ENCODE data around the gene IFRD1.

IFRD1 gene

DNA sequence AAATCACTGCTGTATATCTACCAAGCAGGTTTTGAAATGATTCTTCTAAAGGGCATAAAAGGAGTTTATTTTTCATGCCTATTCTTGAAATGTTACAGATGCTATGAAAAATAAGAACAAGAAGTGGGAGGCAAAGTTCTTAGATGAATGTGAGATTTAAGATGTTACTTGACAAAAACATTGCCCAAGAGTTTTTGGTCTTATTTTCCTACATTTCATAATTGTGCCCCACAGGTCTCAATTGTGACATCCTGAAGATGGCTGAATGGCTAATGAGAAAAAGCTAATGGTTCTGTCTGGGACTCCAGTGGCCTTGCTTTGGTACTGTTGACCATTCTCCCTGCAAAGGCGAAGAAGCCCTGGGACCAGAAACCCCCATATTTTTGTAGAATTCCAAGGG is 43.0 kb upstream of the IFRD1 start:
- H3K27ac ChIP-seq (ENCODE audit: extremely low read depth, low read depth, low read length), result no peak overlapping the region
- CTCF ChIA-PET, result interaction anchor here (1.8 kb wide), 1 partner anchor 11 kb away, joined by 5 read pairs; no protein-coding TSS in a partner anchor
- H3K4me1 ChIP-seq (ENCODE audit: control insufficient read depth, insufficient read depth, low read length), result no peaks in the 10 kb centered on the region
- TF ChIP-seq ZBTB20 (tag by site-specific recombination; IDR thresholded peaks at IDR 0.05) (no peak), ZFP37 (tag by site-specific recombination; IDR thresholded peaks at IDR 0.05) (no peak), ZNF112 (tag by site-specific recombination; IDR thresholded peaks at IDR 0.05) (no peak), ZNF571 (tag by site-specific recombination; IDR thresholded peaks at IDR 0.05) (no peak), ZNF391 (tag by site-specific recombination; IDR thresholded peaks at IDR 0.05; ENCODE audit: borderline replicate concordance, low read depth) (no peak)
- TF ChIP-seq, protein P1, sequence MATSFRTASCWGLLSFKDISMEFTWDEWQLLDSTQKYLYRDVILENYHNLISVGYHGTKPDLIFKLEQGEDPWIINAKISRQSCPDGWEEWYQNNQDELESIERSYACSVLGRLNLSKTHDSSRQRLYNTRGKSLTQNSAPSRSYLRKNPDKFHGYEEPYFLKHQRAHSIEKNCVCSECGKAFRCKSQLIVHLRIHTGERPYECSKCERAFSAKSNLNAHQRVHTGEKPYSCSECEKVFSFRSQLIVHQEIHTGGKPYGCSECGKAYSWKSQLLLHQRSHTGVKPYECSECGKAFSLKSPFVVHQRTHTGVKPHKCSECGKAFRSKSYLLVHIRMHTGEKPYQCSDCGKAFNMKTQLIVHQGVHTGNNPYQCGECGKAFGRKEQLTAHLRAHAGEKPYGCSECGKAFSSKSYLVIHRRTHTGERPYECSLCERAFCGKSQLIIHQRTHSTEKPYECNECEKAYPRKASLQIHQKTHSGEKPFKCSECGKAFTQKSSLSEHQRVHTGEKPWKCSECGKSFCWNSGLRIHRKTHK (tag by site-specific recombination; IDR thresholded peaks at IDR 0.05), result no peak
- H3K36me3 ChIP-seq (ENCODE audit: control insufficient read depth in 2 of 2, insufficient read depth in 1 of 2, low read length in 2 of 2), result no peaks in the 10 kb centered on the region
- POLR2A ChIA-PET, result no interaction called here
- no peak overlapping the region for H3K4me3 ChIP-seq (ENCODE audit: low read depth, low read length)
- H3K9me3 ChIP-seq (ENCODE audit: control insufficient read depth, insufficient read depth, low read depth, low read length), result no peaks in the 10 kb centered on the region

DNA sequence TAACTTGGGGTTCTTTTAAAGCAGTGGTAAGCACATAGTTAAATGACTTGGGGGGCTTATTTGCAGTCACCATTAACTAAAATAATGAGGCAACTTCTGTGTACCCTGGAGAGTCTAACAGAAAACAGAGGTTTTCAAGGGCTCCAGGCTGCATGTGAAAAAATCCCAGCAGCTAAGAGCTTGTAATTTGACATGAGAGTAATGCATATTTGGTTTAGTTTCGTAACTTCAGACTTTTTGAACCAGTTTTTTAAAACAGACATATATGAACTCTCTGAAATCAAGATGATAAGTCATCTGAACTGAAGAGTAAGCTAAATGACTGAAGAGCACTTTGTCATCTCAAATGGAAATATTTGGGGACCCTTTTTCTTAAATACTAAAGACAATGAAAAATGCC is 40.2 kb upstream of the IFRD1 start:
- H3K4me3 ChIP-seq (ENCODE audit: low read depth, low read length), result no peak overlapping the region
- H3K9me3 ChIP-seq (ENCODE audit: control insufficient read depth, insufficient read depth, low read depth, low read length), result no peaks in the 10 kb centered on the region
- ChIA-PET CTCF (interaction anchor here (0.6 to 2.6 kb wide), 12 partner anchors 12 to 669 kb away, joined by 3 to 16 read pairs (median 4); no protein-coding TSS in a partner anchor), POLR2A (no interaction called here)
- no peaks in the 10 kb centered on the region for H3K36me3 ChIP-seq (ENCODE audit: control insufficient read depth in 2 of 2, insufficient read depth in 1 of 2, low read length in 2 of 2)
- TF ChIP-seq, protein P2, sequence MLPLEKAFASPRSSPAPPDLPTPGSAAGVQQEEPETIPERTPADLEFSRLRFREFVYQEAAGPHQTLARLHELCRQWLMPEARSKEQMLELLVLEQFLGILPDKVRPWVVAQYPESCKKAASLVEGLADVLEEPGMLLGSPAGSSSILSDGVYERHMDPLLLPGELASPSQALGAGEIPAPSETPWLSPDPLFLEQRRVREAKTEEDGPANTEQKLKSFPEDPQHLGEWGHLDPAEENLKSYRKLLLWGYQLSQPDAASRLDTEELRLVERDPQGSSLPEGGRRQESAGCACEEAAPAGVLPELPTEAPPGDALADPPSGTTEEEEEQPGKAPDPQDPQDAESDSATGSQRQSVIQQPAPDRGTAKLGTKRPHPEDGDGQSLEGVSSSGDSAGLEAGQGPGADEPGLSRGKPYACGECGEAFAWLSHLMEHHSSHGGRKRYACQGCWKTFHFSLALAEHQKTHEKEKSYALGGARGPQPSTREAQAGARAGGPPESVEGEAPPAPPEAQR (tag by site-specific recombination; IDR thresholded peaks at IDR 0.05), result no peak
- TF ChIP-seq, protein P3, sequence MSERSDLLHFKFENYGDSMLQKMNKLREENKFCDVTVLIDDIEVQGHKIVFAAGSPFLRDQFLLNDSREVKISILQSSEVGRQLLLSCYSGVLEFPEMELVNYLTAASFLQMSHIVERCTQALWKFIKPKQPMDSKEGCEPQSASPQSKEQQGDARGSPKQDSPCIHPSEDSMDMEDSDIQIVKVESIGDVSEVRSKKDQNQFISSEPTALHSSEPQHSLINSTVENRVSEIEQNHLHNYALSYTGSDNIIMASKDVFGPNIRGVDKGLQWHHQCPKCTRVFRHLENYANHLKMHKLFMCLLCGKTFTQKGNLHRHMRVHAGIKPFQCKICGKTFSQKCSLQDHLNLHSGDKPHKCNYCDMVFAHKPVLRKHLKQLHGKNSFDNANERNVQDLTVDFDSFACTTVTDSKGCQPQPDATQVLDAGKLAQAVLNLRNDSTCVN (tag by site-specific recombination; optimal IDR thresholded peaks at IDR 0.05), result no peak
- TF ChIP-seq, protein P4, sequence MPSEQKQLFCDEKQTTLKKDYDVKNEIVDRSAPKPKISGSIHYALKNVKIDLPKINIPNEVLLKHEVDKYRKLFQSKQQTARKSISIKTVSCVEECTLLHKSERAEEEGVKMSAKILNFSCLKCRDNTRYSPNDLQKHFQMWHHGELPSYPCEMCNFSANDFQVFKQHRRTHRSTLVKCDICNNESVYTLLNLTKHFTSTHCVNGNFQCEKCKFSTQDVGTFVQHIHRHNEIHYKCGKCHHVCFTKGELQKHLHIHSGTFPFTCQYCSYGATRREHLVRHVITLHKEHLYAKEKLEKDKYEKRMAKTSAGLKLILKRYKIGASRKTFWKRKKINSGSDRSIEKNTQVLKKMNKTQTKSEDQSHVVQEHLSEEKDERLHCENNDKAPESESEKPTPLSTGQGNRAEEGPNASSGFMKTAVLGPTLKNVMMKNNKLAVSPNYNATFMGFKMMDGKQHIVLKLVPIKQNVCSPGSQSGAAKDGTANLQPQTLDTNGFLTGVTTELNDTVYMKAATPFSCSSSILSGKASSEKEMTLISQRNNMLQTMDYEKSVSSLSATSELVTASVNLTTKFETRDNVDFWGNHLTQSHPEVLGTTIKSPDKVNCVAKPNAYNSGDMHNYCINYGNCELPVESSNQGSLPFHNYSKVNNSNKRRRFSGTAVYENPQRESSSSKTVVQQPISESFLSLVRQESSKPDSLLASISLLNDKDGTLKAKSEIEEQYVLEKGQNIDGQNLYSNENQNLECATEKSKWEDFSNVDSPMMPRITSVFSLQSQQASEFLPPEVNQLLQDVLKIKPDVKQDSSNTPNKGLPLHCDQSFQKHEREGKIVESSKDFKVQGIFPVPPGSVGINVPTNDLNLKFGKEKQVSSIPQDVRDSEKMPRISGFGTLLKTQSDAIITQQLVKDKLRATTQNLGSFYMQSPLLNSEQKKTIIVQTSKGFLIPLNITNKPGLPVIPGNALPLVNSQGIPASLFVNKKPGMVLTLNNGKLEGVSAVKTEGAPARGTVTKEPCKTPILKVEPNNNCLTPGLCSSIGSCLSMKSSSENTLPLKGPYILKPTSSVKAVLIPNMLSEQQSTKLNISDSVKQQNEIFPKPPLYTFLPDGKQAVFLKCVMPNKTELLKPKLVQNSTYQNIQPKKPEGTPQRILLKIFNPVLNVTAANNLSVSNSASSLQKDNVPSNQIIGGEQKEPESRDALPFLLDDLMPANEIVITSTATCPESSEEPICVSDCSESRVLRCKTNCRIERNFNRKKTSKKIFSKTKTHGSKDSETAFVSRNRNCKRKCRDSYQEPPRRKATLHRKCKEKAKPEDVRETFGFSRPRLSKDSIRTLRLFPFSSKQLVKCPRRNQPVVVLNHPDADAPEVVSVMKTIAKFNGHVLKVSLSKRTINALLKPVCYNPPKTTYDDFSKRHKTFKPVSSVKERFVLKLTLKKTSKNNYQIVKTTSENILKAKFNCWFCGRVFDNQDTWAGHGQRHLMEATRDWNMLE (tag by site-specific recombination; conservative IDR thresholded peaks at IDR 0.05; ENCODE audit: low read depth), result no peak
- TF ChIP-seq ZNF621 (tag by site-specific recombination; IDR thresholded peaks at IDR 0.05) (no peak), ZNF423 (tag by site-specific recombination; IDR thresholded peaks at IDR 0.05) (no peak), SCRT1 (tag by site-specific recombination; IDR thresholded peaks at IDR 0.05; ENCODE audit: borderline replicate concordance) (no peak), ZNF266 (tag by site-specific recombination; IDR thresholded peaks at IDR 0.05; ENCODE audit: low read depth) (no peak)
- TF ChIP-seq, protein P5, sequence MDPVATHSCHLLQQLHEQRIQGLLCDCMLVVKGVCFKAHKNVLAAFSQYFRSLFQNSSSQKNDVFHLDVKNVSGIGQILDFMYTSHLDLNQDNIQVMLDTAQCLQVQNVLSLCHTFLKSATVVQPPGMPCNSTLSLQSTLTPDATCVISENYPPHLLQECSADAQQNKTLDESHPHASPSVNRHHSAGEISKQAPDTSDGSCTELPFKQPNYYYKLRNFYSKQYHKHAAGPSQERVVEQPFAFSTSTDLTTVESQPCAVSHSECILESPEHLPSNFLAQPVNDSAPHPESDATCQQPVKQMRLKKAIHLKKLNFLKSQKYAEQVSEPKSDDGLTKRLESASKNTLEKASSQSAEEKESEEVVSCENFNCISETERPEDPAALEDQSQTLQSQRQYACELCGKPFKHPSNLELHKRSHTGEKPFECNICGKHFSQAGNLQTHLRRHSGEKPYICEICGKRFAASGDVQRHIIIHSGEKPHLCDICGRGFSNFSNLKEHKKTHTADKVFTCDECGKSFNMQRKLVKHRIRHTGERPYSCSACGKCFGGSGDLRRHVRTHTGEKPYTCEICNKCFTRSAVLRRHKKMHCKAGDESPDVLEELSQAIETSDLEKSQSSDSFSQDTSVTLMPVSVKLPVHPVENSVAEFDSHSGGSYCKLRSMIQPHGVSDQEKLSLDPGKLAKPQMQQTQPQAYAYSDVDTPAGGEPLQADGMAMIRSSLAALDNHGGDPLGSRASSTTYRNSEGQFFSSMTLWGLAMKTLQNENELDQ (tag by site-specific recombination; IDR thresholded peaks at IDR 0.05; ENCODE audit: low read depth), result no peak
- TF ChIP-seq, protein P6, sequence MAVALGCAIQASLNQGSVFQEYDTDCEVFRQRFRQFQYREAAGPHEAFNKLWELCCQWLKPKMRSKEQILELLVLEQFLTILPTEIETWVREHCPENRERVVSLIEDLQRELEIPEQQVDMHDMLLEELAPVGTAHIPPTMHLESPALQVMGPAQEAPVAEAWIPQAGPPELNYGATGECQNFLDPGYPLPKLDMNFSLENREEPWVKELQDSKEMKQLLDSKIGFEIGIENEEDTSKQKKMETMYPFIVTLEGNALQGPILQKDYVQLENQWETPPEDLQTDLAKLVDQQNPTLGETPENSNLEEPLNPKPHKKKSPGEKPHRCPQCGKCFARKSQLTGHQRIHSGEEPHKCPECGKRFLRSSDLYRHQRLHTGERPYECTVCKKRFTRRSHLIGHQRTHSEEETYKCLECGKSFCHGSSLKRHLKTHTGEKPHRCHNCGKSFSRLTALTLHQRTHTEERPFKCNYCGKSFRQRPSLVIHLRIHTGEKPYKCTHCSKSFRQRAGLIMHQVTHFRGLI (tag by site-specific recombination; IDR thresholded peaks at IDR 0.05), result no peak
- no peak overlapping the region for H3K27ac ChIP-seq (ENCODE audit: extremely low read depth, low read depth, low read length)
- H3K4me1 ChIP-seq (ENCODE audit: control insufficient read depth, insufficient read depth, low read length), result no peaks in the 10 kb centered on the region

Measured in HEK293 (cell line).